H1 (cell line): ENCODE results near the gene RASL10B. TPM values are rescaled to one million over a fixed set of nuclear protein-coding genes. Genes with fewer than 3 reads are reported as not detected.

Experiments
- BRCA1 ChIP-seq: IDR thresholded peaks from 2 replicates; pipeline ENCODE4 v1.6.1; 2012; ENCODE audit warnings: low read depth, low read length, improper control_type of control experiment
- CREB1 ChIP-seq: IDR thresholded peaks from 2 replicates; pipeline ENCODE4 v1.6.1; 2012; ENCODE audit warnings: inconsistent platforms
- EP300 ChIP-seq, 2 experiments: IDR thresholded peaks; 1 replicate in 1 of 2; 2 replicates in 1 of 2; pipeline ENCODE4 v1.6.1; 2011 to 2012; ENCODE audit warnings: low read depth in 2 of 2, low read length in 2 of 2, mild to moderate bottlenecking in 2 of 2, borderline replicate concordance in 1 of 2, inconsistent platforms in 1 of 2, moderate library complexity in 1 of 2
- EZH2 ChIP-seq: fragments of 200-600 bp; sonication (generic); IDR thresholded peaks from 2 replicates; pipeline ENCODE4 v1.7.1; 2012; ENCODE audit warnings: low read depth, mild to moderate bottlenecking, moderate library complexity, low read length, inconsistent platforms; ENCODE audit not compliant: severe bottlenecking
- JUND ChIP-seq: IDR thresholded peaks from 2 replicates; pipeline ENCODE4 v1.6.1; 2011; ENCODE audit warnings: mild to moderate bottlenecking, improper control_type of control experiment, low read length
- polyA plus RNA-seq, 7 experiments: library from polyadenylated mRNA; depleted of rRNA in 3 of 7; stranded (reverse) in 5 of 7; unstranded in 2 of 7; fragments of >200 nt in 5 of 7; fragments of 200-250 nt in 2 of 7; gene quantifications; 1 replicate in 5 of 7; 2 replicates in 1 of 7; 4 replicates in 1 of 7; pipeline versions ENCODE4 v1.2.1 to v1.2.3, GENCODE V29; 2011 to 2013; ENCODE audit warnings: missing spikeins in 2 of 7, mixed read lengths in 2 of 7
- total RNA-seq: library from RNA; stranded (reverse); fragmentation: NEBNext Ultra II Directional; extraction: Animal tissue kit (Norgen Biotek cat#: 25700); gene quantifications from 2 replicates; pipeline ENCODE4 v1.2.1, GENCODE V29; 2021
- TF ChIP-seq, protein P1 (sequence below): IDR thresholded peaks from 2 replicates; pipeline ENCODE4 v1.6.1; 2011; ENCODE audit warnings: low read length, improper control_type of control experiment

Gene RASL10B
- total and polyA plus RNA-seq, 2 of the 8 experiments (the other 6 are each of a cell fraction or from before 2014, with no cell fraction given) = 17.5 to 22.8 TPM

DNA sequence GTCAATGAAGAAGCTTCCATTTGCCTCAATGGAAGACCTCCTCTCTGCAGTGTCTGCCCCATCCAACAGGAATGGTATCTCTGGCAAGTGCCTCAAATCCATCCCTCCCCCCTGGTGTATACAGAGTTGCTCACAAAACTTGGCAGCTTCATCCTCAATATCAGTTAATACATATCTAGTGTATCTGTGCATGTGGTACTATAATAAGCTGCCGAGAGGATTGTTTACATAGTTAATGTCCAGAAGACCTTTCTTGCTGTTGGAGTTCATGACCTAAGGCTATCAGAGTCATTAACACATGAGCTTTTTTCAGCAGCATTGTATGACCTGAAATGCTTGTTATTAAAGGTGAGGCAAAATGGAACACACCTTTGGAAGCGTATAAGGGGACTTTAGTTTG, 14.0 kb upstream of the RASL10B start (continued):
- TF ChIP-seq EP300 (IDR thresholded peaks at IDR 0.05; ENCODE audit: borderline replicate concordance in 1 of 2, low read depth in 2 of 2, low read length in 2 of 2) (no peak), EZH2 (no peak), JUND (no peak), BRCA1 (no peak), CREB1 (no peak)
- TF ChIP-seq, protein P1, sequence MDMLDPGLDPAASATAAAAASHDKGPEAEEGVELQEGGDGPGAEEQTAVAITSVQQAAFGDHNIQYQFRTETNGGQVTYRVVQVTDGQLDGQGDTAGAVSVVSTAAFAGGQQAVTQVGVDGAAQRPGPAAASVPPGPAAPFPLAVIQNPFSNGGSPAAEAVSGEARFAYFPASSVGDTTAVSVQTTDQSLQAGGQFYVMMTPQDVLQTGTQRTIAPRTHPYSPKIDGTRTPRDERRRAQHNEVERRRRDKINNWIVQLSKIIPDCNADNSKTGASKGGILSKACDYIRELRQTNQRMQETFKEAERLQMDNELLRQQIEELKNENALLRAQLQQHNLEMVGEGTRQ = no peak
